G401.6 (cell line): ENCODE measurements around the gene INO80B.
"Not testable (repeated sequence)": the region's sequence is repeated elsewhere in the genome, so short reads cannot be mapped to it uniquely, and the experiment has no call there.

Source experiments
- FAIRE-seq: peaks from 2 replicates; lab custom pipeline; 2012; peaks lifted over from hg19 to GRCh38; lab: Jason Lieb, UNC

The INO80B gene

GRCh38 chr2:74482801-74483674 lies 28.2 kb downstream of the INO80B start, which contains the start of the genes CCDC142 and TTC31:
TSS of gene CCDC142 (minus strand) at chr2:74482998. CDS start at chr2:74482837, 161 bp downstream.
TSS of gene TTC31 (plus strand) at chr2:74483081. CDS start at chr2:74483096, 15 bp downstream.
- FAIRE-seq: peak; percentile 91

DNA sequence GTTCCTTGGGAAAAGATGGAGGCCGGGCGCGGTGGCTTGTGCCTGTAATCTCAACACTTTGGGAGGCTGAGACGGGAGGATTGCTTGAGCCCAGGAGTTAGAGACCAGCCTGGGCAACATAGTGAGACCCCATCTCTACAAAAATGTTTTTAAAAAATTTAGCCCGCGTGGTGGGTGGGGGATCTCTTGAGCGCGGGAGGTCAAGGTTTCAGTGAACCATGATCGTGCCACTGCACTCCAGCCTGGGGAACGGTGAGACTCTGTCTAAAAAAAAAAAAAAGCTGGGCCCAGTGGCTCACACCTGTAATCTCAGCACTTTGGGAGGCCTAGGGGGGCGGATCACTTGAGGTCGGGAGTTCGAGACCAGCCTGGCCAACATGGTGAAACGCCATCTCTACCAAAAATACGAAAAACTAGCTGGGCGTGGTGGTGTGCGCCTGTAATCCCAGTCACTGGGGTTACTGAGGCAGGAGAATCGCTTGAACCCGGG lies 28.8 kb downstream of the INO80B start:
- FAIRE-seq: not testable (repeated sequence)

- FAIRE-seq: no peak
These were observed 31.3 kb downstream of the INO80B start for GRCh38 chr2:74486141-74486540.

DNA sequence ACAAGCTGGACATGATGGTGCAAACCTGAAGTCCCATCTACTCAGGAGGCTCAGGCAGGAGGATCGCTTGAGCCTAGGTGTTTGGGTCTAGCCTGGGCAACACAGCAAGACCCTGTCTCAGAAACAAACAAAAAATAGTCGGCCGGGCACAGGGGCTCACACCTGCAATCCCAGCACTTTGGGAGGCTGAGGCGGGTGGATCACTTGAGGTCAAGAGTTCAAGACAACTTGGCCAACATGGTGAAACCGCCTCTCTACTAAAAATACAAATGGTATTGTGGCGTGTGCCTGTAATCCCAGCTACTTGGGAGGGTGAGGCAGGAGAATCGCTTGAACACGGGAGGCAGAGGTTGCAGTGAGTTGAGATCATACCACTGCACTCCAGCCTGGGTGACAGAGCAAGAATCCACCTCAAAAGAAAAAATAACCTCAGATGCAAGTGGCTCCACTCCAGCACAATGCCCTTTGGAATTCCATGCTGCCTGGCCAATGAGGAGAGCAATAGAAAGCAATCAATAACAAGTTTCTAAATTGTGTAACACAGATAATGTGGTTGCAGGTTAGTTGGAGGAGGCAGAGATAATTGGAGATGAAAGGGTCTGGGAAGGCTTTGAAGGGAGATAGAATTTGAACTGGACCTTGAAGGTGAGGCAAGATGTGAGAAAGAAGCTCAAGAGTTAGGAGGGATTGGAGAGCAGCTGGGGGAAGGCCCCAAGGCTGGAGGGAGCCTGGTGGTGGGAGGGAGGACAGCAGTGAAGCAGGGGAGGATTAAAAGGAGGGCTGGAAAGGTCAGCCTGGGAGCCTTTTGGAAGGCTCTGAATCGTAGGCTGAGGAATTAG lies 34.0 kb downstream of the INO80B start:
- no peak for FAIRE-seq

GRCh38 chr2:74489906-74490305 lies 35.0 kb downstream of the INO80B start:
- FAIRE-seq: no peak

DNA sequence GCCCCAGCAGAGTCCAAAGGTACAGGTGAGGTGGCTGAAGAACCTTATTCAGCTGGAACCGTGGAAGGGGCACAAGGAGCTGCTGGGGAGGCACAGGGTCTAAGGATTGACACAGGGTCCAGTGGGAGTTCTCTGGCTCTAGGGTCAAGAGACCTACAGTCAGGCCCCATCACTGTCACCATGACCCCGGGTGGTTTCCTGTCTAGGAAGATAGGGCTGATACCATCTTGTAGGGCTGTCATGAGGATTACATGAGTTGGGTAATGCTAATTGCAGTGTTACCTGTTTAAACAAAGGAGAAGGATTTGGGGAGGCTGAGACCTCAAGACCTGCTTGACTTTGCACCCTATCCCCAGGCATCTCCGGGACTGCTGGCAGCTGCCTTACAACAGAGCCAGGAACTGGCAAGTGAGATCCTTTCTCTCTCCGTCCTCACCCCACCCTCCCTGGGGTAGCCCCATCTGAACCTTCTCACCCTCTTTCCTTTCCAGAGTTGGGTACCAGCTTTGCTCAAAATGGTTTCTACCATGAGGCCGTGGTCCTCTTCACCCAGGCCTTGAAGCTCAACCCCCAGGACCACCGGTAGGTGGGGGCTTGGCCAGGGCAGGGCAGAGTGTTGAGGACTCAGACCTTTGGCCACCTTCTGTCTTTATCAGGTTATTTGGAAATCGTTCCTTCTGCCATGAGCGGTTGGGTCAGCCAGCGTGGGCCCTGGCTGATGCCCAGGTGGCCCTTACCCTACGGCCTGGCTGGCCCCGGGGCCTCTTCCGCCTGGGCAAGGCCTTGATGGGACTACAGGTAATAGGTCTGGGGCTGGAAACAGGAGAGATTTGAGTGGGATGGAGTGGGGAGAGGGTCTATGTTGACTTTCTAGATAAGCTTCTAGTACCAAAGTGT lies 37.0 kb downstream of the INO80B start:
- FAIRE-seq: no peak

DNA sequence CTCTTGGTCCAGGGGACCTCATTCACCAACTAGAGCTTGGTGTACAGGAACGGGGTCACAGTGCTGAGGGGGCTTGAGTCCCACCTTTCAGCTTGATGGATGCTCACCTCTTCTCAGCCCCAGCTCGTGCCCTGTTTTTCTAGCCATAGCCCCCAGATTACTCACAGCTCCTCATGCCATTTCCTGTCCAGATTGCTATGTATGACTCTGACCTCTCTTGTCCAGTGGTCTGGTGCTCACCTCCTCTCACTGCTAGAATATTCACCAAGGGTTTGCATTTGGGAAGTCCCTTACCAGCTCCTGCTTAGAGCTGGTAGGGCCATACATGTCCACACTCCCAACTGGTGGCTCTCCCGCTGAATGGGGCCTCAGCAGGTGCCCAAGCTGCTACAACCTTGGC lies 38.7 kb downstream of the INO80B start:
- no peak for FAIRE-seq

DNA sequence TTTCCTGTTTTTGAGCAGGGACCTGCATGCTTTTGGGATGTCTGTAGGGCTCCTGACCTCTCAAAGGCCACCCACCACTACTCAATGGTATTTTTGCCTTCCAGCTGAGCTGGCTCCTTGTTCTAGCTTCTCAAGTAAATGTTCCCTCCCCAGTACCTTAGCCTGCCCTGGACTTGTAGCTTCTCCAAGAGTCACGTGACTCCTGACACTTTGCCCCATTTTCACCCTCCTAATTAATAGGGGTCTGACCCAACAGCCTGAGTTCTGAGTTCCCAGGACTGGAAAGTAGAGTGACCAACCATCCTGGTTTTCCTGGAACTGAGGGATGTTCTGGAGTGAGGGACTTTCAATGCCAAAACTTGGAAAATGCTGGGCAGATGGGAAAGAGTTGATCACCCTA lies 40.6 kb downstream of the INO80B start:
- no peak for FAIRE-seq

GRCh38 chr2:74496997-74497776 lies 42.3 kb downstream of the INO80B start:
- no peak for FAIRE-seq

DNA sequence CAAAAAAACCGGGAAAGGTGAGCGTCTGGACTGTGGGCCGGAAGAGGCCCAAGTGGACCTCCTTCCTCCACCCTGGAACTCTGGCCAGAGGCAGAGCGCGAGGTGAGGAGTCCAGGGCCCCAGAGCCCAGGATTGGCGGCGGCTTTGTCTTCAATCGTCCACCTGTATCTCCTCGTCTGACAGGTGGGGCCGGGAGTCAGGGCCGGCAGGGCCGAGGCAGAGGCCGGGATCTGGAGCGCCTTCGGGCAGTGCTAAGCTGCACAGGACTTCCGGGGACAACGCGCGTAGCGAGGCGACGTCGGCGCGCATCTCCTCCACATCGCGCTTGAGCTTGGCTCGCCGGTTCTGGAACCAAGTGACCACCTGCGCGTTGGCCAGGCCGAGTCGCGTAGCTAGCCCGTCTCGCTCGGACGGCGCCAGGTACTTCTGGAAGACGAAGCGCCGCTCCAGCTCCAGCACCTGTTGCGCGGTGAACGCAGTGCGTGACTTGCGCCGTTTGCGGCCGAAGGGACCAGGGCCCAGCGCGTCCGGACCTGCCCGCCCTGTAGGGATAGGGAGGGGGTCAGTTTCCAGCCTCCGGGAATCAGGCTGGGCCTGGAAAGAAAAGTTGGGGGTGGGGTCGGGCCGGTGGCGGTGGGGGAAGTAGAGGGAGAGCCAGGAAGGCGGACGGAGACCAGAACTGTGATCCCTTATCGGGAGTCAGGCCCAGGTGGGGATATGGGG lies 43.1 kb downstream of the INO80B start:
- no peak for FAIRE-seq

DNA sequence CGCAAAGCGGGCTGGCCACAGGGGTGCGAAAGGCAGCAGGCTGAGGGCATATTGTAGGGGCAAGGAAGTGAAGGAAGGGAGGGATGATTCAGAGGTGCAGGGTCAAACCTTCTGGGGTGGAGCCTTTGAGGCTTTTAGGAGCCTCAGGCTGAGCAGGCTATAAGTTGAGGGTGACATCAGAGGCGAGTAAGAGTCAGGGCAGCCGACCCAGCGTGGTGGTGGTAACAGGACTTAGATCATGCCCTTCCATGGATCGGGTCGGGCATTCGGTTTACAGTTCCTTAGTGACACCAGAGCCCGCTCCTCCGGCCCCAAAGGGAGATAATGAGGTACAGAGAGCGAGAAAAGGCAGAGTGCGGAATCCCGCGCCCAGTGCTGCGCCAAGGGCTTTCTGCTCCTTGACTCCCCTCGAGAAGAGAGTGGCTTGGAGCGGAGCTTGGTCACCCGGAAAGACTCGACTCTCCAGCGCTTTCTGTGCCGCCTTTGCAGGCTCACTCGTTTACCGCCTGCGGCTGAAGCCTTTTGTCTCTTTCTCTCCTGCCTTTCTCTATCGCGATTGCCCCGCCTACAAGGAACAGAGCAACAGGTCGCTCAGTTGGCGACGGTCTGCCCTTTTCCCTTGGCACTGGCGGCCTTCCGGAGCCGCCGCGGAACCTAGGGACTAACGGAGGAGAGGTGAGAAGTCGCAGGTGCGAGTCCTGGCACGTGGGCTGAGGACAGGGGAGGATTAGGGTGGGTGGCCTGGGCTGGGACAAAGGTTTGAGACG lies 43.8 kb downstream of the INO80B start:
- no peak for FAIRE-seq

DNA sequence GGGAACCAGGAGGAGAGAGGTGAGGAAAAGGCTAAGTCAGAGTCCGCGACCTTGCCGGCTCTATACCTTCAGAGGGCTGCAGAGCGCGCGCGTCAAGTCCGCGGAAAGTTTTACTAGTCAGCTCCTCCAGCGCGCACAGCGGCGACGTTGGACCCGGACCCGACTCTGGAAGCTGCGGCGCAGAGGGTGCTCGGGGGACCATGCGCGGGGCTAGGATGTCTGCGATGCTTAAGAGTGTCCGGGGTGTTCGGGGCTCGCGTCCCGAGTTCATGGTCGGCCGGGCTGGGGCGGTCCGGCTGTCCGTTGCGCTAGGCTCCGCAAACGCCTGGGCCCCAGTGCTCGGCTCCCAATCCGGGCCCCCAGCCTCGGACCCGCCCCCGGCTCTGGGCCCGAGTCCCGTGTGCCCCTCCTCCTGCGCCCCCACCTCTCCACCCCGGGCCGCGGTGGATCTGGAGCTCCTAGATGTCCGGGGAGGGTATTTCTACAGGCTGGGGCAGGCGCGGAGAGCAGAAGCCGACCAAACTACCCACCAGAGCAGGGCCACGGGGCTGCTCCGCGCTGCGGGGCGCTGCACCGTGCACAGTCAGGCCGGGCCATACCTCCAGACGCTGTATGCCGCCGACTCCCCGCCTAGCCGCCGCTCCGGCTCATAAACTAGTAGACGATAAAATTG lies 44.5 kb downstream of the INO80B start, which contains the start of gene LBX2:
LBX2 (minus strand) TSS at position 337 of the 673 bp plus-strand sequence; CDS start at position 271, 66 bp downstream.
- no peak for FAIRE-seq

DNA sequence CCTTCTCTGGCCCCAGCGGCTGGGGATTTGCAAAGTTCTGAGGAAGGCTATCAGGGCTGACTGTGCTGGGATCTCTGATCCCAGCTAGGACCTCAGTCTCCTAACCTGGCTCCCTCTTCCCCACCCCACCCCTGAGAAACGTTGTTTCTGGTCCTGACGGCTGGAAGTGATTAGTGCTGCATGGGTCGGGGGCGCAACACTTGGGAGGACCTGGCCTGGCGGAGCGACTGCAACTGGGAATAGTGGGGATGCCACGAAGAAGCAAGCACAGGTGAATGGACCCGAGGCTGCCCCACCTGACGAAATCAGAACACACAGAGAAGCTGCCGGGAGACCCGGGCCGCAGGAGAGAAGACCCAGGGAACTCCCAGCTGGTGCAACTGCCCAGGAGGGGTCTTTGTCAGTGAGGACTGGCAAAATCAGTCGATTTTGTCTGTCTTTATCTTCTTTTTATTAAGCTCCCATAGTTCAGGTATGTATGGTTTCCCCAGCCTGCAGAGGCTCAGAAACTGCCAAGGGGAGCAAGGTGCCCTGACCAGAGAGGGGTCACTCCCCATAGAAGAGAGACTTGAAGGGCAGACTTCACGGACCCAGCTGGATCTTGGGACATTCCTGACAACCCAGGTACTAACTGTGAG lies 45.2 kb downstream of the INO80B start:
- FAIRE-seq: no peak

DNA sequence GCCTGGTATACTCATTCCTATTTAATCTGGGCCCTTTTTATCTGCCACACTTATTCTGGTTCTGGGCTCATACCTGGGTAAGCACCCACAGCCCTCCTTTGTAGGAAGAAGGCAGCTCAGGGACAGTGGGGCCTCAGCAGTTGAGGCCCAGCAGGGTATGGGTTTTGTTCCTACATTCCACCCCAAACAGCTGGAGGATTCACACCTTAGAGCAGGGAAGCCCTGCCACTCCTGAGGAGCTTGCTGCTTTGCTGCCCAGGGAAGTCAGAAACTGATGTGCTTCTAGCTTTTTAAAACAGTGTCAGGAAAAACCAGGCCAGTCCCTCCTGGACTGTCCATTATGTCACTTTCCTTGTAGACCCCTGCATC lies 45.7 kb downstream of the INO80B start:
- no peak for FAIRE-seq

DNA sequence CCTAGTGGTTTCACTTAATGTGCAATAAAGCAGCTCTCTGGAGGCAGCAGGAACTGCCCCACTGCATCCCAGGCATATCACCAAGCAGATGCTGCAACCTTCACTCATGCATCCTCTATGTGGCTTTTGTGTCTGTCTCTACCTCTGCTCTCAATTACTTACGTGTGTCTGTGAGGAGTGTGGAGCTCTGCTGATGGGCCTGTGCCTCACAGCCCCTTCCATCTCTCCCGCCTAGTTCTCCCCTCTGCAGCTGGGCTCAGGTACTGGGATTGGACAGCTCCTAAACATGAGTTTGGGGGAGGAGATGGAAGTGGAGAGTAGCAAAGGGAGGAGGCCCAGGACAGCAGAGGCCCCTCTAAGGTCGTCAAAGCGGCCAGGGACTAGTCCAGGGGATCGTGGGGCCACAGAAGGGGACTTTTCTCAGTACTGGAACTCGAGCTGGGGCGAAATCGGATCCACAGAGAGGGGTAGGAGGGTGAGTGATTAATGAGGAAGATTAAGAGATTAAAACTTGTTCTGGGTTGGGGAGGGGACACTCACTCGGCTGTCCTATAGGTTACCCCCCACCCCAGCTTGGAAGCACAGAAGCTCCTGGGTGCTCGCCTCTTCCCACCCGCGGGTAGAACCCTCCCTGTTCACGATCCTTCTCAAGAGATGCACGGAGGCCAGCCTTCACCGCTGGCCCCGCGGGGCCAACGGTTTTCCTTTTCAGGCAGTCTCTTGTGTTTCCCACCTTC lies 46.6 kb downstream of the INO80B start:
- FAIRE-seq: no peak

GRCh38 chr2:74502147-74502719 lies 47.3 kb downstream of the INO80B start:
- no peak for FAIRE-seq
